RCC 7860 (cell line): ENCODE measurements around the gene TSEN2.

Experiments
- DNase-seq: peaks from one replicate; pipeline ENCODE4 v3.0.0-alpha.2; 2015; ENCODE audit warnings: low spot score
- FAIRE-seq: peaks from 2 replicates; lab custom pipeline; 2012; peaks lifted over from hg19 to GRCh38; lab: Jason Lieb, UNC

The TSEN2 gene

DNA sequence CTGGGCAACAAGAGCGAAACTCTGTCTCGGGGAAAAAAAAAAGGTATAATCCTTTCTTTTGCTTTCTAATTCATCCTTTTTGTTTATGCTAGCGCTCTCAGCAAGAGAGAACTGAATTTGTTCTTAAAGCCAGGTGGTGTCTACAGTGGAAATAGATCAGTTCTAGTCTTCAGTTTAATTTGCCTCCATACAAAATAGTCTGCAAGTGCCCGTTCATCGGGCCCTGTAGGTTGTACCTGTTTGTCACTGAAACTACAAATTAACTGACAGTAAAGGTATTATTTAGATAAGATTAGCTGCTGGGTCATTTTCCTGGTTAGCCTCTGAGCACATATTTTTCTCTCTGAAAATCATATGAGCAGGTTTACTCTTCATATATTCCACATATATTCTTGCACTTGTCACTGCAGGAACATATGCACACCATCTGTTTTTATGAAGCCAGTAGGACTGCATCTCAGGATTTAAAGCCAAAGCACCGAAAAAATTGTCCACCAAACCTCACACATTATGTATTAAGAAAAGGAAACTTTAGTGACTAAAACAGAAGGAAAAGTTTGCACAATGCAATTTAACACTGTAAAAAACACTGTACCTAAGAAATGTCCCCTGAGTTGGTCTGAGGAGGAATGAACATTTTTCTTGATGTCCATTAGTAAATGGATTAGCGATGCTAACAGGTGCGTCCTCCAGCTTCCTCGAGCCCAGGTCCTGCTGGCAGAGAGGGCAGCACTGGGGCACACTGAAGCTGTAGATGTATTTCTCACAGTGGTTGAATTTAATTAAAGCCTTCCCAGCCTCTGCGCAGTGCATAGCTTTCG is 60.6 kb downstream of the TSEN2 start:
- DNase-seq, result no peak
- no peak for FAIRE-seq

DNA sequence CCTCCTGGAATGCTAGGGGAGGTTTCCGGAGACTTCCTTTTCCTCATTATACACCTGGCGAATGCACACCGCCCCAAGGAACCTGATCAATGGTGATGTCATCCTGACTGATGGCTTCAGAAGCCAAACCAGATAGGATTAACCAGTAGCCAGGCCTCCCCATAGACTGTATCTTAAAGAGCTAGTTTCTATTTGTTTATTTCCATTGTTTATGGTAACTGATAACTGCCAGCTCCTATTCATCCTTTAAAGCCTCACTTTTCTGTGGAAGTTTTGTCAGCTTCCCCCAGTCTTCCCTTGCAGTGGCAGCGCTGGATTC is 61.2 kb downstream of the TSEN2 start, which contains the start of gene MKRN2OS:
MKRN2OS (minus strand) TSS at position 27 of the 319 bp plus-strand sequence. CDS start 35 bp downstream, outside the sequence.
- DNase-seq (no peak), FAIRE-seq (no peak)

DNA sequence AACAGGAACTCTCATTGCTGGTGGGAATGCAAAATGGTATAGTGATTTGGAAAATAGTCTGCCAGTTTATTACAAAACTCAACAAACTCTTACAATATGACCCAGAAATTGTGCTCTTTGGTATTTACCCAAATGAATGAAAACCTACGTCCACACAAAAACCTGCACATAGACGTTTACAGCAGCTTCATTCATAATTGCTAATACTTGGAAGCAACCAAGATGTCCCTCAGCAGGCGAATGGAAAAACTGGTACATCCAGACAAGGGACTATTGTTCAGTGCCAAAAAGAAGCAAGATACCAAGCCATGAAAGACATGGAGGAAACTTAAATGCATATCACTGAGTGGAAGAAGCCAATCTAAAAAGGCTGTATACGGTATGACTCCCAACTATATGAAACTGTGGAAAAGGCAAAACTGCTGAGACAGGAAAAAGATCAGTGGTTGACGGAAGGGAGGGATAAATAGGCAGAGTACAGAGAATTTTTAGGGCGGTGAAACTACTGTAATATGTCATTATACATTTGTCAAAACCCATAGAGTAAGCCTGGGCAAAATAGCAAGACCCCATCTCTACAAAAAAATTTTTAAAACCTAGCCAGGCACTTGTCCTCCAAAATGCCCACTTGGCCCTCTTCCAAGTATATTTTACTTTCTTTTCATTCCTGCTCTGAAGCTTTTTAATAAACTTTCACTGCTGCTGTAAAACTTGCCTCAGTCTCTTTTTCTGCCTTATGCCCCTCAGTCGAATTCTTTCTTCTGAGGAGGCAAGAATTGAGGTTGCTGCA is 65.9 kb downstream of the TSEN2 start:
- DNase-seq (no peak), FAIRE-seq (no peak)

DNA sequence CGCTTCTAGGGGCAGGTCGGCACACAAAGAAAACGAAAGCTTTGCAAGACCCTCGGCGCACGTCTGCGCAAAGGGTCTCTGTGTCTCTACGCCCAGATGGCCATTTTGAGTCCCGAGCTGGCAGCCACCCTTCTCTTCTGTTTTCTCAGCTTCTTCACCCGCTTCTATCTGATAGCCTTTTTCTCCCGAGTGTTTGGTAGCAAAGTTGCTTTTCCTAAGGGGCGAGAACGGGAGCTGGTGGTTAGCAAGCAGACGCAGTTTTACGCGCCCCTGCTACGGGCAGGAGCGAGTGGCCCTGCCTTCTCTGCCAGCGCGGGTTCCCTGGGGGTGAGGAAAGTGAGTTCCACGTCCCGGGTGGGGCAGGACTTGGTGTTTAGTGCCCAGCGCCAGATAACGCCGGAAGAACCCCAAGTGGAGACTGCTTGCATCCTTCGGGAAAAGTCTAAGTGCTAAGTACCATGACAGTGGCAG is 69.7 kb downstream of the TSEN2 start:
- DNase-seq (no peak), FAIRE-seq (no peak)

DNA sequence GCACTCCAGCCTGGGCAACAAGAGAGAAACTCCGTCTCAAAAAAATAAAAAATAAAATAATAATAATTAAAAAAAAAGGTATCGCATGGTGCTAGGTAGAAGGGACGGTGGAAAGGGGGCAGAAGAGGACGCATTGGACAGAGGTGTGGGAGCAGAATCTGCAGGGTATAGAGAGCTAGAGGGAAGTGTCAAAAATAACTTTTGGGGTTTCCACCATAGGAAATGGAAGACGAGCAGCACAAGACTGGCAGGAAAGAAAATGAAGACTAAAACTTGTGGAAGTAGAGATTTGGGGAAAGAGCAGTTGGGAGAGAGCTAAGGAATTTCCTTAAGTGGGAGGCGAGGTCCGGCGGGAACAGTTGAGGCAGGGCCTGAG is 72.0 kb downstream of the TSEN2 start:
- no peak for DNase-seq

DNA sequence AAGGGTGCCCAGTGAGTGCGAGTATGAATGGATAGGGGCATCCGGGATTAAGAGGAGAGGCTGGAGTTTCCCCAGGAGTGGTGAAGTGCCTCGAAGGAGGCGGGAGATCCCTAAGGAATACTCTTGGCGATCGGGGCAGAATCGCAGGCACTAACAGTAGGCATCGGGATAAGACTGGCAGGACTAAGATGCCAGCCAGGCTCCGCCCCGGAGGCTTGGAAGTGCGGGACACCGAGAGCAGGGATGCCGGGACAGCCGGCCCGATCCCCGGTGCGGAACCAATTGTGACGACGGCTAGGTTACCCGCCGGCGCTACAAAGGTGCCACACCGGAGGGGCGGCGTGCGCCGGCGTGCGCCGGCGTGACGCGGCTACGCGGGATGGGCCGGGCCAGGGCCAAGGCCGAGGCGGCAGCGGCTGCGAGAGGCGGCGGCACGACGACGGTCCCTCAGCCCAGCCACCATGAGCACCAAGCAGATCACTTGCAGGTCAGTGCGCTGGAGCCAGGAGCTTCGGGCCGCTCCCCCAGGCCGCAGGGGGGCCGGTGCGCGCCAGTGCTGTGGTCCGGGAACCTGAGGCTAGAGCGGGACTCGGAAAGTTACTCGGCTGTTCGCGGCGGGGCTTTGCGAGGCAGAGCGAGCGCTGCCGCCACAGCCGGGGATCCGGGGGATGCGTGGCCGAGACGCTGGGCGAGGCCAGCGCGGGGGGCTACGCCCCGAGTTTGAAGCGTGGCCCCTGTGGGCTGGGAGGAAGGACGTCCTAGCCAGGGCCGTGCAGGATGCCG is 72.6 kb downstream of the TSEN2 start, which contains the start of gene MKRN2:
MKRN2 (plus strand) TSS at position 398 of the 783 bp plus-strand sequence; CDS start at position 462, 64 bp downstream.
- DNase-seq, result peak; percentile 71
- FAIRE-seq, result no peak

More for the DNA sequence above, 72.0 kb downstream of the TSEN2 start:
- FAIRE-seq, result no peak

DNA sequence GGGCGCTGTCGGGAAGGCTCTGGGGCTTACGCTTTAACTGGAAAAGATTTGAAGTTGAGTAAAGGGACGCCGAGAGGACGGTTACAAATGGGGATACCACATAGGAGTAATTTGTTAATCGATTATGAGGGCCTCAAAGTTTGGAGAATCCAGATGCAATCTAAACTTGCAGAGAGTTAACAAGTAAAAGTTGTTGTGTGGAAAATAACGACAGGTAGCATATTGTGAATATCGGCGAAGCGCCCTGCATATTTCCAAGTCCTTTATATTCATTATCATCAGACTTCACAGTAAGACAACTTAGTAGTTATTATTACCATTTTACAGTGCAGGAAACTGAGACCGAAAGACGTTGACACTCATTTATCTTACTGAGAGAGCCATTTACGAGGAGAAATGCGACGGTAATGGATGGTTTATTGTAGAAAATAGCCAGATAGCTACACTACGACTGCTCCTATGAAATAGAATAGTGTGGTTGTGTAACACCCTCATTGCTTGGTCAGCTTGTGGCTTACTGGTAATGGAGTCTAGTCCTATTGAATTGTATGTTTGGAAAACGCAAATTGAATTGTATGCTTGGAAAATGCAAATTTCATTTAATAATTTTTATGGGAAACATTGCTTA is 73.3 kb downstream of the TSEN2 start:
- DNase-seq (no peak), FAIRE-seq (no peak)

DNA sequence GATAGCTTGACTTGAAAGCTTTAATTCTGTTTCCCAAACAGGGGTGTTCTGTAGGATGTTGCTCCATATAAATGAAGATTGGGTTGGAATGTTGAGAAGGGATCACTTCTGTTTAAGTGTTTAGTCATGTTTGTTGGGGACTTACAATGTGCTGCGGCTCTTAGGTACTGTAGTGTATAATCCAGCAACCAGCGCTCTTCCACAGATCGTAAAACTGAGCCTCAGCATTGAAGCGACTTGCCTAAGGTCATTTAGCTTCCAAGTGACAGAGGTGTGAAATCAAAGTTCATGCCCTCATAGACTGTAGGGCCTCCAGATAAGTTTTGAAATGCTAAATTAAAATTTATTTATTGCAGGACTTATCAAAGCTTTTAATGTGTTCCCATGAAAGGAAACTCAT is 74.4 kb downstream of the TSEN2 start:
- FAIRE-seq (no peak), DNase-seq (no peak)

DNA sequence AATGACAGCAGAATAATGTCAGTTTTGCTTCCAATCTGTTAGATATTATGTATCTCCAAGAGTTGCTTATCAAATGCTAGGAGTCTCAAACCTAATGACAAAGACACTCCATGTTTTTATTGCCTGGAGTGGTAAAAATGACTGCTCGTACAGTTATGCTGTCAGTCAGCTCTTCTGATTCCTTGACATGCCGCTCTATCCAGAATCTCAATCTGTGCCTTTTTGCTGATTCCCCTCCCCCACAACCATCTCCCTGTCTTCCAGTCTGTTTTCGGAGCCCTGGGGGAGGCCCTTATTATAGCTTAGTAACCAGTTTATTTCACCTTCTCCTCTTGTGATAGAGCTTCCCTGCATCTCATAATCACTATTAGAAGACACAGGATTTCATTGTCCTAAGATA is 75.2 kb downstream of the TSEN2 start:
- FAIRE-seq, result no peak
- no peak for DNase-seq

DNA sequence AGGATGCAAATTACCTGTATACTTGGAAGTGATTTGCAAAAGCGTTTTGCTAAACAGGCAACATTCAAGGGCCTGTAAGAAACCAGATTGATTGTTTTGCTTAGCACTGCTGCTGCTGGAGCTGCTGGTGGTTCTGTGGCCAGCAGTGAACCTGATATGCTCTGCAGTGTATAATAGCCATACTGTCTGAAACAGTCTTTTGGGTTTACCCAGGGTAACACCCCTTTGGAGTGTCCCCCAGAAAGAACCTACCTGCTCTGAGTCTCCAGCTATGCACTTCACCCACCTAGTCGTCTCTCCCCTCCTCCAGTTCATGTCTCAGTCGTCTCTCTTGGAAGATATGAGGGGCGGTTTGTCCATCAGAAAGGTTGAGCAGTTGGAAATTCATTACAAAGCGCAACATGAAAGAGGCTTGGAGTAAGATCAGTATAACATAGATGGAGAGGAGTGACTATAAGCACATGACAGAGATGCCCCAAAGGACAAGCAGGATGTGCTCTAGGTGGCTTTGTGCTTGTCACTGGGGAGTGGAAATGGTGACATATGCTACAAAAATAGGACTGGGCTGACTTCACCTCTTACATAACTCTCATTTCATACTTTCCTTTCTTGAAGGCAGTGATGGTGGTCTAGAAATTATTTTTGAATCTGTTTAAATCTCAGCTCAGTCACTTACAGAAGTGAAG is 76.4 kb downstream of the TSEN2 start:
- DNase-seq (no peak), FAIRE-seq (no peak)

DNA sequence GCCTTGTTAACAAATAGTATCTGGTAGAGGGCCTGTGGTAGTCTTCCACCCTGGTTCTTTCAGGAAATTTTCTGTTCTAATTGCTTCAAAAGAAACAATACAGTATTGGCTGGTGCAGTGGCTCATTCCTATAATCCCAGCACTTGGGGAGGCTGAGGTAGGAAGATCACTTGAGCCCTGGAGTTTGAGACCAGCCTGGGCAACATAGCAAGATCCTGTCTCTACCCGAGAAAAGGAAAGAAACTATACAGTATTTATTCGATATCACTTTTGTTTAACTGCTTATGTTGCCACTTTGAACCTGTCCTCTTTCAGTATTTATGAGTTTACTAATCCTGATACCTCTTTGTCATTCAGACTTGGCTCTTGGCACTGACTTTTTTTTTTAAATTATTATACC is 77.1 kb downstream of the TSEN2 start:
- FAIRE-seq (no peak), DNase-seq (no peak)

DNA sequence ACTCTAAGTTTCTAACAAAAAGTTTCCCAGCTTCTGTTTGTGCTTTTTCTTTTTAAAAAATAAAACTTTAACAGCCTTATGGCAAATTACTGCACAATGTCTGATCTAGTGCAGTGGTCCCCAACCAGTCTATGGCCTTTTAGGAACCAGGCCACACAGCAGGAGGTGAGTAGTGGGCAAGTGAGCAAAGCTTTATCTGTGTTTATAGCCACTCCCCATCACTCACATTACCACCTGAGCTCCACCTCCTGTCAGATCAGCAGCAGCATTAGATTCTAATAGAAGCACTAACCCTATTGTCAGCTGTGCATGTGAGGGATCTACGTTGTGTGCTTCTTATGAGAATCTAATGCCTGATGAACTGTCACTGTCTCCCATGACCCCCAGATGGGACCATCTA is 78.2 kb downstream of the TSEN2 start:
- FAIRE-seq, result no peak

DNA sequence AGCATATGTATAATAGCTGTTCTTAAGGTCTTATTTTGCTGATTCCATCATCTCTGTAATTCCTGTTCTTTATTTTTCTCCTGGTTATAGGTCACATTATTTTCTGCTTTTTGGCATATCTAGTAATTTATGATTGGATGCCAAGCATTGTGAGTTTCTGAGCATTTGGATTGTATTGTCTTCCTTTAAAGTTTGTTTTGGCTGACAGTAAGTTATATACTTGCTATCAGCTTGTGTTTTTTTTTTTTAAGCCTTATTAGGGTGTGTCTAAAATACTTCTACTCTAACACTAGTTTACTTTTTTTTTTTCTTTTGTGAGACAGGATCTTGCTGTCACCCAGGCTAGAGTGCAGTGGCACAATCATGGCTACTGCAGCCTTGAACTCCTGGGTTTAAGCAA is 82.7 kb downstream of the TSEN2 start:
- DNase-seq, result no peak
- no peak for FAIRE-seq

More for the DNA sequence above, 78.2 kb downstream of the TSEN2 start:
- no peak for DNase-seq

DNA sequence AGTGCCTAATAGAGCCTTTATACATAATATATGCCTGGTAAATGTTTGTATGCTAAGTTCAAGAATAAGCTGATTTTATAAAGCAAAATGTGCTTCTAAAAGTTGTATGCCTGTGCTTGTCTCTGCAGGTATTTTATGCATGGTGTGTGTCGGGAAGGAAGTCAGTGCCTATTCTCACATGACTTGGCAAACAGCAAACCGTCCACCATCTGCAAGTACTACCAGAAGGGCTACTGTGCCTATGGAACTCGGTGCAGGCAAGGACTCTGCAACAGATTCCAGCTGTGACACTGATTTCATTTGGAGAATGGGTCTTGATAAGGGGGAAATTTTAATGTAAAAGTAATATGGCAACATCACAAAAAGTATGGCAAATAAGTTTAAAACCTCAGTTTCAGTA is 84.5 kb downstream of the TSEN2 start:
- DNase-seq (no peak), FAIRE-seq (no peak)

DNA sequence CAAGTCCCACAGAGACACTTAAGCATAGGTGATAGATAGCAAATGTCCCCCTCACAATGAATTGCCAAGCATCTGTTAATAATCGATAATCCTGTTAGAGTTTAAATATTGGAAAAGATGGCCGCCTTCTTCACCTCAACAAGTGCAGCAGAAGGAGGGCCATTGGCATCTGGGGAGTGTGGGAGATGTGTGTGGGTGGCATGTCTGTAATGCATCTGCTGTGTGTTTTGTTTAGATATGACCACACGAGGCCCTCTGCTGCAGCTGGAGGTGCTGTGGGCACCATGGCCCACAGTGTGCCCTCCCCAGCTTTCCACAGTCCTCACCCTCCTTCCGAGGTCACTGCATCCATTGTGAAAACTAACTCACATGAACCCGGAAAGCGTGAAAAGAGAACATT is 85.6 kb downstream of the TSEN2 start:
- DNase-seq, result no peak
- no peak for FAIRE-seq

DNA sequence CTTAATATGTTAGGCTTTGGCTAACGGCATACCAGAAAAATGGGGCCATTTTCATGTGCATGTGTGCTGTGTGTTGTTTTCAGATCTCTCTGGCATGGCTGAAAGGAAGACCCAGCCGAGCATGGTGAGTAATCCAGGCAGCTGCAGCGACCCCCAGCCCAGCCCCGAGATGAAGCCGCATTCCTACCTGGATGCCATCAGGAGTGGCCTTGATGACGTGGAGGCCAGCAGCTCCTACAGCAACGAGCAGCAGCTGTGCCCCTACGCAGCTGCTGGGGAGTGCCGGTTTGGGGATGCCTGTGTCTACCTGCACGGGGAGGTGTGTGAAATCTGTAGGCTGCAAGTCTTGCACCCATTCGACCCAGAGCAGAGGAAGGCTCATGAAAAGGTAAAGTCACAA is 87.7 kb downstream of the TSEN2 start:
- DNase-seq (no peak), FAIRE-seq (no peak)

DNA sequence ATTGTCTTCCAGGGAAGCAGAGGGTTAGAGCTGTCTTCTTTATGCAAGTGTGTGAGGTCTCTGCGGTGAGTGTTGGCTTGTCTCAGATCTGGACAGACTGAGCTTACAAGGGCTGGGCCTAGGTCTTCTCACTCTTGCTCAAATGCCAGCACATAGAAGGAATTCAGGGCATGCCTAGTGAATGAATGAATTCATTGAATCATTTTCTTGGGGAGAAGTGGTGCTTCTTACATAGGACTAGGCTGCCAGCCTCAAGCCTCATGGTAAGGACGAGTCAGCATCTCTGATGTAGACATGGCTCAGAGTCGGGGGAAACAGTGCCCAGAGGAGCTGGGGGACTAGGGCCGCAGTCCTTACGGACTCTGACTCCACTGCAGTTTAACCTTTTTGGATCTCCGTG is 89.9 kb downstream of the TSEN2 start:
- no peak for FAIRE-seq
- no peak for DNase-seq

DNA sequence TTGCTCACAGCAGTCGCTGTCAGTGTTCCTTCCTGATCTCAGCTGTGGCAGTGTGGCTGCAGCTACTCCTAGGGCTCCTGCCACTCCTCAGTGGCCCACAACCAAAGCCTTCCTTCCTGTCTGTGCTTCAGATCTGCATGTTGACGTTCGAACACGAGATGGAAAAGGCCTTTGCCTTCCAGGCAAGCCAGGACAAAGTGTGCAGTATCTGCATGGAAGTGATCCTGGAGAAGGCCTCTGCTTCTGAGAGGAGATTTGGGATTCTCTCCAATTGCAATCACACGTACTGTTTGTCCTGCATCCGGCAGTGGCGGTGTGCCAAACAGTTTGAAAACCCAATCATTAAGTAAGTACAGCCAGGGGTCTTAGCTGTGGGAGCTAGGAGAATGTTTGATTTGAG is 90.4 kb downstream of the TSEN2 start:
- FAIRE-seq (no peak), DNase-seq (no peak)

DNA sequence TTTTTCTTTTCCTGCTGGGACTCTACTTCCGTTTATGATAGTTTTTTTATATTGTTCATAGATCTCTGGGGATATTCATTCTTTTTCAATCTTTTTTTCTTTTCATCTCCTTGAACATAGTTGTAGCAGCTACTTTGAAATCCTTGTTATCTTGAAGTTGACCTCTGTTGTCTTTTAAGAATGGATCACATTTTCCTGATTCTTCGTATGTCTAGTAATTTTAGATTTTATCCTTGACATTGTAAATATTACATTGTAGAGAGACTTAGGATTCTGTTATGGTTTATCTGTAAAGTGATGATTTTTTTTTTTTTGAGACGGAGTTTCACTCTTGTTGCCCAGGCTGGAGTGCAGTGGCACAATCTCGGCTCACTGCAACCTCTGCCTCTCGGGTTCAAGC is 93.1 kb downstream of the TSEN2 start:
- no peak for FAIRE-seq
- no peak for DNase-seq

DNA sequence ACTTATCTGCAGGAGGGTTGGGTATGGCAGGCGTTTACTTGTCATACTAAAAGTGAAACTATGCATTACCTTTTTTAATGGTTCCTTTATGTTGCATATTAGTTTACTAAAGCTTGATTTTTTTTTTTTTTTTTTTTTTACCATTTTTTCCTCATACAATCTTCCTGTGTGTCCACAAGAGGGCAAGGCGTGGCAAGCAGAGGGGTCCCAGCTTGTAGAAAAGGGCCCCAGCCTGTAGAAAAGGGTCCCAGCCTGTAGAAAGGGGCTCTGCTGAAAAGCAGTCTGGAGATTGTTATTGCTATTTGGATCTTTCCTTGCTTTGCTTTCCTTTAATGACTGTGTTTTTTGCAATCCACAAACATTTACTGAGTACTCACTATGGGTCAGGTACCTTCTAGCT is 94.5 kb downstream of the TSEN2 start:
- DNase-seq (no peak), FAIRE-seq (no peak)
